ENCODE data around the gene TMEM131L.
"Not testable (repeated sequence)": the region's sequence is repeated elsewhere in the genome, so short reads cannot be mapped to it uniquely, and the experiment has no call there.

Gene TMEM131L

GRCh38 chr4:153450544-153450917 is 15.6 kb upstream of the TMEM131L start:
- no peak for DNase-seq

GRCh38 chr4:153451145-153451544 is 15.0 kb upstream of the TMEM131L start:
- not testable (repeated sequence) for DNase-seq

GRCh38 chr4:153451911-153452657 is 14.1 kb upstream of the TMEM131L start:
- no peak for DNase-seq

- DNase-seq, result no peak
Measured at GRCh38 chr4:153452658-153453378, 13.3 kb upstream of the TMEM131L start.

- no peak for DNase-seq
Measured at GRCh38 chr4:153453402-153453801, 12.8 kb upstream of the TMEM131L start.

GRCh38 chr4:153458969-153459368 is 7.2 kb upstream of the TMEM131L start:
- DNase-seq, result no peak

GRCh38 chr4:153461549-153461948 is 4.6 kb upstream of the TMEM131L start:
- not testable (repeated sequence) for DNase-seq

GRCh38 chr4:153464068-153464467 is 2.1 kb upstream of the TMEM131L start:
- peak; percentile 33 for DNase-seq

GRCh38 chr4:153465140-153465539 is 1.0 kb upstream of the TMEM131L start:
- no peak for DNase-seq

- peak; percentile 15 for DNase-seq
Measured at GRCh38 chr4:153465615-153466080, 512 bp upstream of the TMEM131L start.

- DNase-seq, result peak; percentile 72
Measured at GRCh38 chr4:153466949-153467896, 1.1 kb downstream of the TMEM131L start.

- DNase-seq, result no peak
Measured at GRCh38 chr4:153467897-153468262, 1.7 kb downstream of the TMEM131L start.

GRCh38 chr4:153468587-153468986 is 2.4 kb downstream of the TMEM131L start:
- DNase-seq, result no peak

GRCh38 chr4:153469031-153469430 is 2.9 kb downstream of the TMEM131L start:
- no peak for DNase-seq

GRCh38 chr4:153471071-153471697 is 5.0 kb downstream of the TMEM131L start:
- DNase-seq, result not testable (repeated sequence)

- DNase-seq, result no peak
Measured at GRCh38 chr4:153471698-153472093, 5.5 kb downstream of the TMEM131L start.

GRCh38 chr4:153472122-153473037 is 6.2 kb downstream of the TMEM131L start:
- DNase-seq, result no peak

GRCh38 chr4:153474251-153474650 is 8.1 kb downstream of the TMEM131L start:
- DNase-seq, result no peak

- no peak for DNase-seq
Measured at GRCh38 chr4:153476829-153477574, 10.8 kb downstream of the TMEM131L start.

- DNase-seq, result no peak
Measured at GRCh38 chr4:153479101-153479500, 12.9 kb downstream of the TMEM131L start.

GRCh38 chr4:153480704-153481103 is 14.5 kb downstream of the TMEM131L start:
- DNase-seq, result no peak
